GM13976 (cell line): ENCODE data around the gene CNKSR3.

ENCODE experiments used
- DNase-seq: peaks from one replicate; pipeline ENCODE4 v3.0.0; 2012; ENCODE audit warnings: low spot score
- in situ Hi-C: fragments of 300-500 bp; cut with MboI; formaldehyde crosslinking; loops from one replicate; pipeline ENCODE4 v1.12.0; 2022; ENCODE audit warnings: low sequenced_read_pairs, mixed read lengths, inconsistent platforms; ENCODE audit not compliant: unreplicated experiment
- TF ChIP-seq, protein P1 (sequence below): IDR thresholded peaks from 2 replicates; pipeline ENCODE4 v1.5.1; 2012; ENCODE audit warnings: borderline replicate concordance, mild to moderate bottlenecking; ENCODE audit not compliant: insufficient read depth; ENCODE audit errors: extremely low read depth, missing control alignments, control extremely low read depth

CNKSR3 gene

GRCh38 chr6:154478701-154479060 lies 31.8 kb downstream of the CNKSR3 start:
- TF ChIP-seq, protein P1, sequence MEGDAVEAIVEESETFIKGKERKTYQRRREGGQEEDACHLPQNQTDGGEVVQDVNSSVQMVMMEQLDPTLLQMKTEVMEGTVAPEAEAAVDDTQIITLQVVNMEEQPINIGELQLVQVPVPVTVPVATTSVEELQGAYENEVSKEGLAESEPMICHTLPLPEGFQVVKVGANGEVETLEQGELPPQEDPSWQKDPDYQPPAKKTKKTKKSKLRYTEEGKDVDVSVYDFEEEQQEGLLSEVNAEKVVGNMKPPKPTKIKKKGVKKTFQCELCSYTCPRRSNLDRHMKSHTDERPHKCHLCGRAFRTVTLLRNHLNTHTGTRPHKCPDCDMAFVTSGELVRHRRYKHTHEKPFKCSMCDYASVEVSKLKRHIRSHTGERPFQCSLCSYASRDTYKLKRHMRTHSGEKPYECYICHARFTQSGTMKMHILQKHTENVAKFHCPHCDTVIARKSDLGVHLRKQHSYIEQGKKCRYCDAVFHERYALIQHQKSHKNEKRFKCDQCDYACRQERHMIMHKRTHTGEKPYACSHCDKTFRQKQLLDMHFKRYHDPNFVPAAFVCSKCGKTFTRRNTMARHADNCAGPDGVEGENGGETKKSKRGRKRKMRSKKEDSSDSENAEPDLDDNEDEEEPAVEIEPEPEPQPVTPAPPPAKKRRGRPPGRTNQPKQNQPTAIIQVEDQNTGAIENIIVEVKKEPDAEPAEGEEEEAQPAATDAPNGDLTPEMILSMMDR = no peak
- in situ Hi-C loops = no loop called here

DNA sequence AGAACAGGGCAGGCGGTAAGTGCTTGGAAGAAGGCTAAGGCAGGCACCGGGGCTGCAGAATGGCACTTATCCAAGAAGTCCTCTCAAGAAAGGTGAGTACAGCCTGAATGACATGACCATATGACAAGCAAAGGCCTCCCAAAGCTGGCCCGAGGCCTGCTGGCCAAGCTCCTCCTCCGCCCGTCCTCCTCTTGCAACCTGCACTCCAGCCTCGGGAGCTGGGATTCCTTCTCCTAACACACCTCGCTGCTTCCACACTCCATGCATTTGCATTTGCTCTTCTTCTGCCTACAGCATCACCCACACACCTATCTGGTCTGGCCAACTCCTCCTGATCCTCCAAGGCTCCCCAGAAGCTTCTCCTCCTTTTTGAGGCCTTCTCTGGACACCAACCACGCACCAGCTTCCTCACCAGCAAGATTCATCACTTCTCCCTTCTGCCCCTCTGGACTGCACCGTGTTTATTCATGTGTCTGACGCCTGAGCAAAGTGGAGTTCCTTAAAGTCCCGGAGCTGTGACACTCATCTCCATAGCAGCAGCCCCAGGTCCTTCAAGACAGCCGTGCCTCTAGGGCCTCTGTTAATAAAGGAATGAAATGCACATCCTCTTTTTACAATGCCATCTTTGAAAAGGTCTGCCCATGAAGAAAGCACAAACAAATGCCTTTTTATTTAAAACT lies 32.3 kb downstream of the CNKSR3 start:
- in situ Hi-C loops = no loop called here
- no peak for DNase-seq
- TF ChIP-seq, protein P1 = no peak

More at GRCh38 chr6:154478701-154479060, 31.8 kb downstream of the CNKSR3 start:
- DNase-seq = no peak

- TF ChIP-seq, protein P1 = no peak
- in situ Hi-C loops = no loop called here
These were observed 34.0 kb downstream of the CNKSR3 start for GRCh38 chr6:154476494-154476893.

DNA sequence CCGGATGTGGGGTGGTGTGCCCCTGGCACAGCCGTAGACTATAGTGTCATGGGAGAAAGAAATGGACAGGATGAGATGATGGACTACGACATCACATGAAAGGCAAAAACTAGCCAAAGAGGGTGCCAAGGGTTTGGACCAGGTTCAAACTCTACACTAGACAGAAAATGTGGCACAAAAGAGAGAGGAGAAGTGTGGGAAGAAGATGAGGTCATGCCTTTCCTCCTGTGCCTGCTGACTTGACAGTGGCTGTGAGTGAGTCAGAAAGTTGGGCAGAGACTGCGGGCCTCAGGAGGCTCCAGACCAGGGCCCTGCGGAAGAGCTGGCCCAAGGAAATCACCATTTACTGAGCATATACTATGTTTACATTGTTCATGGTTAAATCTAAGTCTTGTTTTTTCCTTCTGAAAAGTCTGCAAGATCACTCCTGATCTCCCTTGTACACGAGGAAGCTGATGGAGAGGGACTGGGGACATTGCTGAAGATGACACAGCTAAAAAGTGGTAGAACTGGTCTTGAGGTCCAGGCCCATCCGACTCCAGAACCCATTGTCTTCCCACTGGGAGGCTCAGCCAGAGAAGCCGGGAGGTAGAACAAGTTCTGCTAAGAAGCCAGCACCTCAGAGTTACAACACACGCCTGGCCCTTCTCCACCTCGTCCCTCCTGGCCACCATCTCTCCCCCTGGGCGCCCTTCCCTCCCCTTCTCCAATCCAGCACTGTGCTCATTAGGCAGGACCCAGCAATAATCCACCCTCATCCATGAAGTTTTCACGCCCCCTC lies 35.6 kb downstream of the CNKSR3 start:
- in situ Hi-C loops = no loop called here
- TF ChIP-seq, protein P1 = no peak
- no peak for DNase-seq

More at GRCh38 chr6:154476494-154476893, 34.0 kb downstream of the CNKSR3 start:
- no peak for DNase-seq

- in situ Hi-C loops = no loop called here
- DNase-seq = no peak
- TF ChIP-seq, protein P1 = no peak
These were observed 37.2 kb downstream of the CNKSR3 start for GRCh38 chr6:154473324-154473723.

GRCh38 chr6:154471609-154472362 lies 38.7 kb downstream of the CNKSR3 start:
- TF ChIP-seq, protein P1 = no peak
- DNase-seq = no peak
- in situ Hi-C loops = no loop called here
